Hepatocyte (in vitro differentiated cells): ENCODE data around the gene RAP1GAP. TPM values are rescaled to one million over a fixed set of nuclear protein-coding genes. Genes with fewer than 3 reads are reported as not detected.

Experiments used
- DNase-seq: peaks from one replicate; pipeline ENCODE4 v3.0.0-alpha.2; 2016; ENCODE audit warnings: low spot score
- H2AFZ ChIP-seq: fragments of 200-600 bp; sonication (generic); 2 replicates; pipeline ENCODE4 v1.6.0; 2016; ENCODE audit warnings: antibody characterized with exemption, mild to moderate bottlenecking
- H3K27ac ChIP-seq: fragments of 200-600 bp; sonication (generic); 2 replicates; pipeline ENCODE4 v1.5.1; 2016; ENCODE audit warnings: mild to moderate bottlenecking
- H3K27me3 ChIP-seq: fragments of 200-600 bp; sonication (generic); 2 replicates; pipeline ENCODE4 v1.6.1; 2016
- H3K36me3 ChIP-seq: fragments of 200-600 bp; sonication (generic); replicated peaks from 2 replicates; pipeline ENCODE4 v1.5.1; 2016; ENCODE audit warnings: low read depth; ENCODE audit not compliant: insufficient read depth
- H3K4me1 ChIP-seq: fragments of 200-600 bp; sonication (generic); 2 replicates; pipeline ENCODE4 v1.5.1; 2016; ENCODE audit warnings: mild to moderate bottlenecking, moderate library complexity; ENCODE audit not compliant: insufficient read depth
- H3K4me2 ChIP-seq: fragments of 200-600 bp; sonication (generic); 2 replicates; pipeline ENCODE4 v1.6.0; 2016
- H3K4me3 ChIP-seq: fragments of 200-600 bp; sonication (generic); 2 replicates; pipeline ENCODE4 v1.5.1; 2016; ENCODE audit warnings: mild to moderate bottlenecking
- H3K79me2 ChIP-seq: fragments of 200-600 bp; sonication (generic); 2 replicates; pipeline ENCODE4 v1.6.0; 2017; ENCODE audit warnings: mild to moderate bottlenecking
- H3K9me2 ChIP-seq: fragments of 200-600 bp; sonication (generic); replicated peaks from 2 replicates; pipeline ENCODE4 v1.6.0; 2017; ENCODE audit warnings: mild to moderate bottlenecking; ENCODE audit not compliant: insufficient read depth
- H3K9me3 ChIP-seq: fragments of 200-600 bp; sonication (generic); 2 replicates; pipeline ENCODE4 v1.5.1; 2016; ENCODE audit warnings: low read depth, mild to moderate bottlenecking
- H4K20me1 ChIP-seq: fragments of 200-600 bp; sonication (generic); 2 replicates; pipeline ENCODE4 v1.6.0; 2016; ENCODE audit warnings: mild to moderate bottlenecking; ENCODE audit not compliant: insufficient read depth, poor library complexity, severe bottlenecking
- CTCF ChIP-seq: fragments of 200-600 bp; sonication (generic); IDR thresholded peaks from 2 replicates; pipeline ENCODE4 v1.5.1; 2016; ENCODE audit warnings: antibody characterized with exemption, mild to moderate bottlenecking; ENCODE audit not compliant: poor library complexity
- EZH2 ChIP-seq: fragments of 200-600 bp; sonication (generic); IDR thresholded peaks from 2 replicates; pipeline ENCODE4 v1.6.1; 2016; ENCODE audit warnings: antibody characterized with exemption, mild to moderate bottlenecking, borderline replicate concordance
- EZH2phosphoT487 ChIP-seq: fragments of 200-600 bp; sonication (generic); IDR thresholded peaks from one replicate; pipeline ENCODE4 v1.6.1; 2018; ENCODE audit warnings: antibody characterized with exemption, mild to moderate bottlenecking, low read depth, moderate library complexity; ENCODE audit not compliant: unreplicated experiment, severe bottlenecking
- WGBS: methylation state at CpG from one replicate; pipeline ENCODE4 v1.1.6; 2016; ENCODE audit warnings: low lambda C conversion rate; ENCODE audit errors: missing lambda C conversion rate; 5-methylcytosine and 5-hydroxymethylcytosine counted together
- polyA plus RNA-seq: library from polyadenylated mRNA; unstranded; fragments of >200 nt; fragmentation: Nextera tagmentation; extraction: Ambion mirVana; gene quantifications from 2 replicates; pipeline ENCODE4 v1.2.1, GENCODE V29; 2016
- total RNA-seq: library from RNA; depleted of rRNA; stranded (reverse); fragments of >200 nt; gene quantifications from 2 replicates; pipeline ENCODE4 v1.2.3, GENCODE V29; 2014

RAP1GAP gene
- total and polyA plus RNA-seq, 2 experiments from 2014 or later, result 12.3 to 18.0 TPM

GRCh38 chr1:21574466-21575151 is 94.5 kb downstream of the RAP1GAP start:
- Histone ChIP-seq H3K27ac (peak overlapping the region; percentile 87), H3K36me3 (no peaks in the 10 kb centered on the region), H3K27me3 (no peaks in the 10 kb centered on the region), H3K4me1 (peaks cover 6% of the 10 kb centered on the region), H2AFZ (no peak overlapping the region), H3K9me3 (no peaks in the 10 kb centered on the region), H3K79me2 (no peaks in the 10 kb centered on the region), H4K20me1 (no peaks in the 10 kb centered on the region), H3K4me2 (no peak overlapping the region), H3K9me2 (no peaks in the 10 kb centered on the region), H3K4me3 (no peak overlapping the region)
- peak; percentile 50 for DNase-seq
- no peak for TF ChIP-seq CTCF
- 55% methylated on average over 31 of the region's 31 CpGs for WGBS

DNA sequence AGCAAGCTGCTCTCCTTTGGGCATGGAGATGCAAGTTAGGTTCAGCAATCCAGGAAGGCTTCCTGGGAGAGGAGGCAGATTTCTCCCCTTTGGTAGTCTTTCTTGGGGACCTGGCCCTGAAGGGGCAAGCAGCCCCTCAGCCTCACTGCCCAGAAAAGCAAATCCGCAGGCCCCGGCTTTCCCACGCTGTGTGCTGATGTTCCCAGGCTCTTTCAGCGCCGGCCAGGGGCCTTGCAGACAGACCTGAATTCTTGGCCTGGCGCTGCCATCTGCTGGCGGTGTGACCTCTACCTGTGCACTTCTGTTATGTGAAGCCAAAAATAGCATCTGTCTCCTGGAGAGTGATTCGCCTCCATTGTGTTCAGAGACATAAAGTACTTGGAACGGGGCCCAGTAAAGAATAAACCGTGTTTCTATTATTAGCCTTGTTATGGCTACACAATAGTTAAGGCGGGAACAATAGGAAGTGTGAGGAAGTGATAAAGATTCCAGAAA is 95.1 kb downstream of the RAP1GAP start:
- peak; percentile 80 for DNase-seq
- Histone ChIP-seq H3K9me3 (no peaks in the 10 kb centered on the region), H3K4me1 (peaks cover 6% of the 10 kb centered on the region), H3K79me2 (no peaks in the 10 kb centered on the region), H3K27me3 (no peaks in the 10 kb centered on the region), H3K27ac (peak overlapping the region; percentile 87), H2AFZ (no peak overlapping the region), H3K9me2 (no peaks in the 10 kb centered on the region), H3K36me3 (no peaks in the 10 kb centered on the region), H3K4me3 (no peak overlapping the region), H3K4me2 (no peak overlapping the region), H4K20me1 (no peaks in the 10 kb centered on the region)
- TF ChIP-seq EZH2phosphoT487 (no peak), CTCF (peak; percentile 66)
- WGBS, result 32% methylated on average over 11 of the region's 11 CpGs

DNA sequence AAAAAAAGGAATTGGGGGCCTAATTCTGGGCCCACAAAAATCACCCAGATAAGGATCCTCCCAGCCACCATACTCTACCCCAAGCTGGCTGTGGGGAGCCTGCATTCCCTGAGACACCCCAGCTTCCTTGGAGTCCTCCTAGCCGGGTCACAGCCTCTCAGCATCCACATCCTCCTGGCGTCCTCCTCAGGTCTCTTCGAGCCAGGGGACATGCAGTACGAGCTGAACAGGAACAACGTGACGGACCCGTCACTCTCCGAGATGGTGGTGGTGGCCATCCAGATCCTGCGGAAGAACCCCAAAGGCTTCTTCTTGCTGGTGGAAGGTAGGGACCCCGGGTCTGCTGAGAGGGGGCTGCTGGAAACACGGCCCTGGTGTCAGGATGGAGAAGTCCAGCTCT is 95.7 kb downstream of the RAP1GAP start:
- H3K36me3 ChIP-seq, result no peaks in the 10 kb centered on the region

More for the DNA sequence above, 95.7 kb downstream of the RAP1GAP start:
- Histone ChIP-seq H3K9me2 (no peaks in the 10 kb centered on the region), H3K79me2 (no peaks in the 10 kb centered on the region), H3K27ac (peak overlapping the region; percentile 46), H2AFZ (no peak overlapping the region), H4K20me1 (no peaks in the 10 kb centered on the region), H3K4me2 (no peak overlapping the region), H3K4me3 (no peak overlapping the region), H3K27me3 (no peaks in the 10 kb centered on the region), H3K4me1 (peaks cover 6% of the 10 kb centered on the region), H3K9me3 (no peaks in the 10 kb centered on the region)
- WGBS, result 93% methylated on average over 11 of the region's 11 CpGs
- no peak for TF ChIP-seq CTCF
- no peak for TF ChIP-seq EZH2phosphoT487
- TF ChIP-seq EZH2, result no peak
- DNase-seq, result no peak
